Adrenal gland (tissue), 5 donors: ENCODE measurements around the gene ZBED5.

Source experiments
- CTCF ChIP-seq, 6 experiments: fragments of 450-650 bp in 4 of 6; fragments of 200-600 bp in 2 of 6; sonication (generic) in 1 of 6; IDR thresholded peaks; 1 replicate in 5 of 6; 2 replicates in 1 of 6; pipeline versions ENCODE4 v1.5.1 to v1.8.0; 2016 to 2021; ENCODE audit warnings: antibody characterized with exemption in 6 of 6, mild to moderate bottlenecking in 2 of 6, moderate library complexity in 1 of 6
- POLR2A ChIP-seq, 2 donors: fragments of 450-650 bp; IDR thresholded peaks; one replicate each; pipeline ENCODE4 v1.6.1; 2017; ENCODE audit warnings: antibody characterized with exemption in 2 of 2, mild to moderate bottlenecking in 2 of 2, moderate library complexity in 1 of 2
- donor health status: DM: no; HTN: no; CAD: no.

DNA sequence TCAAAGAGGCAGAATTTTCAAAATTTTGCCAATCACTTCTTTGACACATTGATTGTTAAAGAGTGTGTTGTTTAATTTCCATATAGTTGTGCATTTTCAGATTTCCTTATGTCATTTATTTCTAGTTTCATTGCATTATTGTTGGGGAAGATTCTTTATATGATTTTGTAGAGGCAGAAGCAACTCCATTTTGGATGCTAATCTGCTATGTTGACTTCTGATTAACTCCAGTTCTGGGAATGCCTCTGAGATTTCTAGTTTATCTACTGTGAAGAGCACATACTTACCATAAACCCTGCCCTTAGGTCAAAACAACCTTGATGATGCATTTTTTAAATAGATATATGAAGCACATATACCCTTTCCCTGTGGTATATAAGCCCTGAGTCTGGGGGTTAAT, 29.5 kb upstream of the ZBED5 start:
- TF ChIP-seq CTCF (IDR thresholded peaks at IDR 0.05): no peak
- no peak for TF ChIP-seq POLR2A (IDR thresholded peaks at IDR 0.05)
